HEK293T (cell line): ENCODE measurements around the gene TRPC4AP.

Experiments used
- ARNT ChIP-seq: fragments of 450-650 bp; IDR thresholded peaks from 2 replicates; pipeline ENCODE4 v1.6.1; 2017; ENCODE audit warnings: mild to moderate bottlenecking
- BHLHE40 ChIP-seq: fragments of 450-650 bp; IDR thresholded peaks from 2 replicates; pipeline ENCODE4 v1.6.1; 2016; ENCODE audit warnings: mild to moderate bottlenecking, moderate library complexity, borderline replicate concordance
- ELF4 ChIP-seq: fragments of 450-650 bp; IDR thresholded peaks from 2 replicates; pipeline ENCODE4 v1.6.1; 2017; ENCODE audit warnings: antibody characterized with exemption
- FOXK2 ChIP-seq: fragments of 450-650 bp; IDR thresholded peaks from 2 replicates; pipeline ENCODE4 v1.6.1; 2016; ENCODE audit warnings: mild to moderate bottlenecking
- FOXM1 ChIP-seq: fragments of 450-650 bp; IDR thresholded peaks from 2 replicates; pipeline ENCODE4 v1.6.1; 2017; ENCODE audit warnings: mild to moderate bottlenecking, borderline replicate concordance
- LEF1 ChIP-seq: fragments of 450-650 bp; IDR thresholded peaks from 2 replicates; pipeline ENCODE4 v1.6.1; 2017; ENCODE audit warnings: mild to moderate bottlenecking, borderline replicate concordance
- NFRKB ChIP-seq: fragments of 450-650 bp; IDR thresholded peaks from 2 replicates; pipeline ENCODE4 v1.6.1; 2016; ENCODE audit warnings: mild to moderate bottlenecking, moderate library complexity
- PKNOX1 ChIP-seq: fragments of 450-650 bp; IDR thresholded peaks from 2 replicates; pipeline ENCODE4 v1.6.1; 2016
- SP1 ChIP-seq: fragments of 450-650 bp; IDR thresholded peaks from 2 replicates; pipeline ENCODE4 v1.6.1; 2017
- SUZ12 ChIP-seq: fragments of 450-650 bp; IDR thresholded peaks from 2 replicates; pipeline ENCODE4 v1.6.1; 2016; ENCODE audit warnings: mild to moderate bottlenecking
- TARDBP ChIP-seq: fragments of 450-650 bp; IDR thresholded peaks from 2 replicates; pipeline ENCODE4 v1.6.1; 2016

GRCh38 chr20:35020108-35020928, 72.3 kb downstream of the TRPC4AP start:
- TF ChIP-seq ARNT (no peak), BHLHE40 (no peak), TARDBP (no peak), ELF4 (no peak), NFRKB (no peak), FOXM1 (no peak), FOXK2 (no peak), LEF1 (no peak), SP1 (no peak), PKNOX1 (no peak), SUZ12 (no peak)
